ENCODE measurements around the gene TCERG1L.

TCERG1L gene

GRCh38 chr10:131086511-131086910 is 225.0 kb downstream of the TCERG1L start:
- Histone ChIP-seq H3K27me3 (replicated peaks; ENCODE audit: control insufficient read depth, insufficient read depth, low read length) (no peaks in the 10 kb centered on the region), H3K36me3 (ENCODE audit: control insufficient read depth, insufficient read depth, low read length) (no peaks in the 10 kb centered on the region), H3K4me3 (replicated peaks; ENCODE audit: low read depth, low read length) (no peak overlapping the region)
- no peak for DNase-seq (ENCODE audit: extremely low read depth, insufficient read length)
- TF ChIP-seq CTCF (IDR thresholded peaks at IDR 0.05; ENCODE audit: insufficient read depth, low read length, poor library complexity, severe bottlenecking), result no peak

- no peak overlapping the region for H3K4me3 ChIP-seq (replicated peaks; ENCODE audit: low read depth, low read length)
- H3K36me3 ChIP-seq (ENCODE audit: control insufficient read depth, insufficient read depth, low read length), result no peaks in the 10 kb centered on the region
- H3K27me3 ChIP-seq (replicated peaks; ENCODE audit: control insufficient read depth, insufficient read depth, low read length), result no peaks in the 10 kb centered on the region
- DNase-seq (ENCODE audit: extremely low read depth, insufficient read length), result no peak
- TF ChIP-seq CTCF (IDR thresholded peaks at IDR 0.05; ENCODE audit: insufficient read depth, low read length, poor library complexity, severe bottlenecking), result no peak
Observed at GRCh38 chr10:131086094-131086493, 225.4 kb downstream of the TCERG1L start.

- no peak for DNase-seq (ENCODE audit: extremely low read depth, insufficient read length)
- Histone ChIP-seq H3K4me3 (replicated peaks; ENCODE audit: low read depth, low read length) (no peak overlapping the region), H3K36me3 (ENCODE audit: control insufficient read depth, insufficient read depth, low read length) (no peaks in the 10 kb centered on the region), H3K27me3 (replicated peaks; ENCODE audit: control insufficient read depth, insufficient read depth, low read length) (no peaks in the 10 kb centered on the region)
- TF ChIP-seq CTCF (IDR thresholded peaks at IDR 0.05; ENCODE audit: insufficient read depth, low read length, poor library complexity, severe bottlenecking), result no peak
Observed at GRCh38 chr10:131085091-131085860, 226.2 kb downstream of the TCERG1L start.

- Histone ChIP-seq H3K27me3 (replicated peaks; ENCODE audit: control insufficient read depth, insufficient read depth, low read length) (no peaks in the 10 kb centered on the region), H3K36me3 (ENCODE audit: control insufficient read depth, insufficient read depth, low read length) (no peaks in the 10 kb centered on the region), H3K4me3 (replicated peaks; ENCODE audit: low read depth, low read length) (no peak overlapping the region)
- TF ChIP-seq CTCF (IDR thresholded peaks at IDR 0.05; ENCODE audit: insufficient read depth, low read length, poor library complexity, severe bottlenecking), result no peak
- DNase-seq (ENCODE audit: extremely low read depth, insufficient read length), result no peak
Observed at GRCh38 chr10:131084791-131085090, 226.8 kb downstream of the TCERG1L start.

- Histone ChIP-seq H3K36me3 (ENCODE audit: control insufficient read depth, insufficient read depth, low read length) (no peaks in the 10 kb centered on the region), H3K27me3 (replicated peaks; ENCODE audit: control insufficient read depth, insufficient read depth, low read length) (no peaks in the 10 kb centered on the region), H3K4me3 (replicated peaks; ENCODE audit: low read depth, low read length) (no peak overlapping the region)
- TF ChIP-seq CTCF (IDR thresholded peaks at IDR 0.05; ENCODE audit: insufficient read depth, low read length, poor library complexity, severe bottlenecking), result no peak
- DNase-seq (ENCODE audit: extremely low read depth, insufficient read length), result no peak
Observed at GRCh38 chr10:131083915-131084790, 227.4 kb downstream of the TCERG1L start.
